Left forelimb (tissue), 1 donor: ENCODE measurements around the gene FAM149B1.

Experiments
- DNase-seq: peaks from one replicate; pipeline ENCODE4 v3.0.0-alpha.2; 2018; ENCODE audit warnings: low spot score

FAM149B1 gene

GRCh38 chr10:73174148-73174925 is 6.4 kb downstream of the FAM149B1 start:
- DNase-seq, result no peak

- no peak for DNase-seq
These were observed 14.6 kb downstream of the FAM149B1 start for GRCh38 chr10:73182568-73182967.

- no peak for DNase-seq
These were observed 15.9 kb downstream of the FAM149B1 start for GRCh38 chr10:73183667-73184281.

- DNase-seq, result no peak
These were observed 18.3 kb downstream of the FAM149B1 start for GRCh38 chr10:73186266-73186665.

GRCh38 chr10:73190188-73190587 is 22.3 kb downstream of the FAM149B1 start:
- DNase-seq, result no peak

GRCh38 chr10:73205081-73205480 is 37.2 kb downstream of the FAM149B1 start:
- no peak for DNase-seq

GRCh38 chr10:73205890-73206289 is 38.0 kb downstream of the FAM149B1 start:
- no peak for DNase-seq

- DNase-seq, result no peak
These were observed 38.5 kb downstream of the FAM149B1 start for GRCh38 chr10:73206385-73206784.

GRCh38 chr10:73207883-73208282 is 40.0 kb downstream of the FAM149B1 start:
- DNase-seq, result no peak

- no peak for DNase-seq
These were observed 41.8 kb downstream of the FAM149B1 start for GRCh38 chr10:73209705-73210104.

GRCh38 chr10:73210395-73211105 is 42.6 kb downstream of the FAM149B1 start:
- DNase-seq, result no peak

- DNase-seq, result no peak
These were observed 43.3 kb downstream of the FAM149B1 start for GRCh38 chr10:73211106-73211811.

GRCh38 chr10:73215749-73216148 is 47.8 kb downstream of the FAM149B1 start:
- DNase-seq, result no peak

- DNase-seq, result no peak
These were observed 49.7 kb downstream of the FAM149B1 start for GRCh38 chr10:73217628-73218027.

GRCh38 chr10:73218431-73219191 is 50.7 kb downstream of the FAM149B1 start:
- DNase-seq, result no peak

GRCh38 chr10:73219384-73219783 is 51.5 kb downstream of the FAM149B1 start:
- DNase-seq, result no peak

GRCh38 chr10:73220989-73221388 is 53.1 kb downstream of the FAM149B1 start:
- no peak for DNase-seq

GRCh38 chr10:73225518-73225917 is 57.6 kb downstream of the FAM149B1 start:
- no peak for DNase-seq

- DNase-seq, result no peak
These were observed 58.7 kb downstream of the FAM149B1 start for GRCh38 chr10:73226663-73227062.

GRCh38 chr10:73228247-73228646 is 60.3 kb downstream of the FAM149B1 start:
- DNase-seq, result no peak

GRCh38 chr10:73229567-73229966 is 61.6 kb downstream of the FAM149B1 start:
- DNase-seq, result no peak

- DNase-seq, result no peak
These were observed 65.0 kb downstream of the FAM149B1 start for GRCh38 chr10:73232887-73233286.
